ENCODE results near the gene SLC7A6. TPM values are rescaled to one million over a fixed set of nuclear protein-coding genes. Genes with fewer than 3 reads are reported as not detected.
A peak's percentile ranks its signal among the peaks of the same experiment; 100 is the strongest.

The SLC7A6 gene
- total and polyA plus RNA-seq, 10 of the 15 experiments (the other 5 are each of a cell fraction or from before 2014, with no cell fraction given) = 8.2 to 60.4 (median 28.6) TPM

DNA sequence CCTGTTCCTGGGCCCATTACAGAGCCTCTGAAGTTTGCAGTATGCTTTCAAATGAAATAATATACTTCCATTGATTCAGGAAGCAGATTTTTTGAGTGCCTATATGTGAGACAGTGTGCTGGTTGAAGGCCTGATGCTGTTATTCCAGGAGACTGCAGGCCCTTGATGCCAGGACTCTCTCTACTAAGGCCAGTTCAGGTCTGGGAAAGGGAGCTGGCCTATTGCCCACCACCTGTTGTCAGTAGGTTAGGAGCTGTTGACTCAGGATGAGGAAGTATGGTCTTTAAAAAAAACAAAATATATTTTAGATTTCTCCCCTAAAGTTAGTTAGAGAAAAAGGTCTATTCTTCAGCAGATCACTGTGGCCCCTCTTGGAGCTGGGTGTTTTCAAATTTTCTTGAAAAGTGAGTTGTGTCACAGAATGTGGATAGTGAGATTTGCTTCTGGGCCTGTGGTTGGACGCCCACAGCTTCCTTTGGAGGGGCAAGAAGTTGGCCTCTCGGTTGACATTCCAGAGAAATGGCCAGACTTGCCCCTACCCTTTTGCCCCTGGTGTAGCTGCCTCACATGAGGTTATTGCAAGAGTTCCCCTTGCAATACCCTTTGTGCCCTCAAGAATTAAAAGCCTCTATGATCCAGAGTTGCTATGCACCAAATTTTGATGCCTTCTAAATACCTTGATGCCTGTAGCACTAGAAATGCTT is 36.3 kb upstream of the SLC7A6 start:
- no peak overlapping the region for H3K4me3 ChIP-seq
- 25% methylated on average over 2 of the region's 2 CpGs for WGBS (ENCODE audit: insufficient coverage, insufficient replicate concordance, low lambda C conversion rate, missing lambda C conversion rate)
- no peak for FAIRE-seq
- ChIA-PET CTCF (interaction anchor here (0.7 to 5.3 kb wide), 28 partner anchors 10 to 714 kb away, joined by 3 to 72 read pairs (median 4); partner anchors contain the start of genes NFATC3 and PSKH1), RAD21 (ENCODE audit: unreplicated experiment) (interaction anchor here (0.6 to 2.7 kb wide), 16 partner anchors 8 to 387 kb away, joined by 3 to 16 read pairs (median 4); no protein-coding TSS in a partner anchor), POLR2A (interaction anchor here (0.6 to 1.8 kb wide), 3 partner anchors 134 to 158 kb away, joined by 3 to 4 read pairs (median 3); no protein-coding TSS in a partner anchor), SMC1A (ENCODE audit: uncharacterized antibody, unreplicated experiment) (interaction anchor here (0.6 to 2.8 kb wide), 18 partner anchors 8 to 453 kb away, joined by 3 to 18 read pairs (median 4); partner anchors contain the start of gene NFATC3)
- no peak overlapping the region for H2AFZ ChIP-seq (ENCODE audit: control insufficient read depth, low read depth, low read length)
- H3K36me3 ChIP-seq (ENCODE audit: control insufficient read depth in 2 of 2, insufficient read depth in 2 of 2, low read length in 1 of 2) = peaks cover 6 to 7% of the 10 kb centered on the region in 2 experiments; a peak in 3 of 4 replicates
- no peaks in the 10 kb centered on the region for H3K27me3 ChIP-seq (replicated peaks in 1 of 2; ENCODE audit: control insufficient read depth in 2 of 2, insufficient read depth in 2 of 2, low read length in 1 of 2)
- H3K27ac ChIP-seq (ENCODE audit: control insufficient read depth, insufficient read depth) = no peak overlapping the region
- H3K4me2 ChIP-seq (ENCODE audit: control insufficient read depth, insufficient read depth) = no peak overlapping the region
- no peaks in the 10 kb centered on the region for H3K79me2 ChIP-seq (ENCODE audit: control insufficient read depth, insufficient read depth, low read length)
- TF ChIP-seq RUNX3 (IDR thresholded peaks at IDR 0.05; ENCODE audit: low read length) (peak; percentile 37), SIN3A (IDR thresholded peaks at IDR 0.05; ENCODE audit: low read depth, low read length) (no peak)
- TF ChIP-seq, protein P1, sequence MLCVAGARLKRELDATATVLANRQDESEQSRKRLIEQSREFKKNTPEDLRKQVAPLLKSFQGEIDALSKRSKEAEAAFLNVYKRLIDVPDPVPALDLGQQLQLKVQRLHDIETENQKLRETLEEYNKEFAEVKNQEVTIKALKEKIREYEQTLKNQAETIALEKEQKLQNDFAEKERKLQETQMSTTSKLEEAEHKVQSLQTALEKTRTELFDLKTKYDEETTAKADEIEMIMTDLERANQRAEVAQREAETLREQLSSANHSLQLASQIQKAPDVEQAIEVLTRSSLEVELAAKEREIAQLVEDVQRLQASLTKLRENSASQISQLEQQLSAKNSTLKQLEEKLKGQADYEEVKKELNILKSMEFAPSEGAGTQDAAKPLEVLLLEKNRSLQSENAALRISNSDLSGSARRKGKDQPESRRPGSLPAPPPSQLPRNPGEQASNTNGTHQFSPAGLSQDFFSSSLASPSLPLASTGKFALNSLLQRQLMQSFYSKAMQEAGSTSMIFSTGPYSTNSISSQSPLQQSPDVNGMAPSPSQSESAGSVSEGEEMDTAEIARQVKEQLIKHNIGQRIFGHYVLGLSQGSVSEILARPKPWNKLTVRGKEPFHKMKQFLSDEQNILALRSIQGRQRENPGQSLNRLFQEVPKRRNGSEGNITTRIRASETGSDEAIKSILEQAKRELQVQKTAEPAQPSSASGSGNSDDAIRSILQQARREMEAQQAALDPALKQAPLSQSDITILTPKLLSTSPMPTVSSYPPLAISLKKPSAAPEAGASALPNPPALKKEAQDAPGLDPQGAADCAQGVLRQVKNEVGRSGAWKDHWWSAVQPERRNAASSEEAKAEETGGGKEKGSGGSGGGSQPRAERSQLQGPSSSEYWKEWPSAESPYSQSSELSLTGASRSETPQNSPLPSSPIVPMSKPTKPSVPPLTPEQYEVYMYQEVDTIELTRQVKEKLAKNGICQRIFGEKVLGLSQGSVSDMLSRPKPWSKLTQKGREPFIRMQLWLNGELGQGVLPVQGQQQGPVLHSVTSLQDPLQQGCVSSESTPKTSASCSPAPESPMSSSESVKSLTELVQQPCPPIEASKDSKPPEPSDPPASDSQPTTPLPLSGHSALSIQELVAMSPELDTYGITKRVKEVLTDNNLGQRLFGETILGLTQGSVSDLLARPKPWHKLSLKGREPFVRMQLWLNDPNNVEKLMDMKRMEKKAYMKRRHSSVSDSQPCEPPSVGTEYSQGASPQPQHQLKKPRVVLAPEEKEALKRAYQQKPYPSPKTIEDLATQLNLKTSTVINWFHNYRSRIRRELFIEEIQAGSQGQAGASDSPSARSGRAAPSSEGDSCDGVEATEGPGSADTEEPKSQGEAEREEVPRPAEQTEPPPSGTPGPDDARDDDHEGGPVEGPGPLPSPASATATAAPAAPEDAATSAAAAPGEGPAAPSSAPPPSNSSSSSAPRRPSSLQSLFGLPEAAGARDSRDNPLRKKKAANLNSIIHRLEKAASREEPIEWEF (IDR thresholded peaks at IDR 0.05; ENCODE audit: insufficient replicate concordance, low read depth, low read length) = no peak
- H3K9ac ChIP-seq (ENCODE audit: control insufficient read depth, insufficient read depth, low read length) = no peak overlapping the region
- H3K9me3 ChIP-seq (replicated peaks; ENCODE audit: control insufficient read depth, insufficient read depth, low read length) = no peaks in the 10 kb centered on the region
- peaks cover 12% of the 10 kb centered on the region for H3K4me1 ChIP-seq (ENCODE audit: control insufficient read depth, insufficient read depth, low read length)
- DNase-seq (ENCODE audit: low read depth, low spot score) = no peak
- no TSS peak for BruUV-seq (replicated peaks)
- peak; percentile 25; the same call in 1 of the 3 replicates for ATAC-seq
- H4K20me1 ChIP-seq (ENCODE audit: control insufficient read depth, insufficient read depth) = no peaks in the 10 kb centered on the region
- in situ Hi-C loops (cut with MboI) (loop anchor here (5.0 kb wide), 2 partner anchors 136 to 236 kb away; no protein-coding TSS in a partner anchor), intact Hi-C loops (cut with micrococcal nuclease; ENCODE audit: unreplicated experiment) (loop anchor here (2.0 to 5.0 kb wide), 4 partner anchors 133 to 411 kb away; partner anchors contain the start of gene NRN1L)

Measured in GM12878 (cell line).